CD4-positive, alpha-beta T cell (primary cell): ENCODE measurements around the gene CCDC85A. TPM values are rescaled to one million over a fixed set of nuclear protein-coding genes. Genes with fewer than 3 reads are reported as not detected.

Experiments used
- ATAC-seq: fragments of 200-7000 bp; cut with Tn5 transposase; one replicate; pipeline ENCODE4 v1.10.0; 2022; ENCODE audit warnings: mild to moderate bottlenecking; ENCODE audit not compliant: poor library complexity
- CTCF ChIA-PET: fragments of 350-600 bp; sonication (Branson Sonifier 250); formaldehyde crosslinking; loops from one replicate; lab custom pipeline; 2021; ENCODE audit warnings: antibody characterized with exemption, inconsistent platforms; lab: Charles Lee
- POLR2A ChIA-PET: fragments of 350-600 bp; sonication (Branson Sonifier 250); formaldehyde crosslinking; loops from one replicate; lab custom pipeline; 2021; ENCODE audit warnings: antibody characterized with exemption, inconsistent platforms; lab: Charles Lee
- DNase-seq, 14 experiments: peaks; one replicate each; pipeline ENCODE4 v3.0.0-alpha.2; 2013 to 2020; ENCODE audit warnings: mixed read lengths in 2 of 14
- H3K27ac ChIP-seq, 2 donors: one replicate each; pipeline versions ENCODE4 v1.5.1 to v1.7.0; 2013; ENCODE audit warnings: low read length in 2 of 2, low read depth in 1 of 2, mild to moderate bottlenecking in 1 of 2
- H3K27me3 ChIP-seq, 2 experiments: 1 replicate in 1 of 2; 2 replicates in 1 of 2; pipeline versions ENCODE4 v1.6.1 to v1.7.0; 2013; ENCODE audit warnings: low read length in 2 of 2, control low read depth in 1 of 2, mild to moderate bottlenecking in 1 of 2, moderate library complexity in 1 of 2; ENCODE audit not compliant: insufficient read depth in 2 of 2, control insufficient read depth in 1 of 2
- H3K36me3 ChIP-seq: one replicate; pipeline ENCODE4 v1.6.1; 2013; ENCODE audit warnings: low read length, control low read depth; ENCODE audit not compliant: insufficient read depth
- H3K4me1 ChIP-seq: one replicate; pipeline ENCODE4 v1.6.1; 2013; ENCODE audit warnings: low read length, control low read depth; ENCODE audit not compliant: insufficient read depth
- H3K4me3 ChIP-seq: one replicate; pipeline ENCODE4 v1.5.1; 2013; ENCODE audit warnings: mild to moderate bottlenecking, low read length, moderate library complexity
- H3K9me3 ChIP-seq, 2 experiments: 1 replicate in 1 of 2; 2 replicates in 1 of 2; pipeline versions ENCODE4 v1.6.1 to v1.7.0; 2013; ENCODE audit warnings: low read length in 2 of 2, mild to moderate bottlenecking in 2 of 2, control low read depth in 1 of 2, moderate library complexity in 1 of 2; ENCODE audit not compliant: control insufficient read depth in 1 of 2, insufficient read depth in 1 of 2
- H3K27ac Mint-ChIP-seq: one replicate; pipeline ENCODE4 v1.8.0; 2020; ENCODE audit warnings: mixed read lengths
- H3K27me3 Mint-ChIP-seq: one replicate; pipeline ENCODE4 v1.8.0; 2021; ENCODE audit warnings: mixed read lengths
- H3K36me3 Mint-ChIP-seq: one replicate; pipeline ENCODE4 v1.8.0; 2021; ENCODE audit warnings: low read depth, mixed read lengths
- H3K4me1 Mint-ChIP-seq: one replicate; pipeline ENCODE4 v1.8.0; 2021; ENCODE audit warnings: low read depth, mixed read lengths
- H3K4me3 Mint-ChIP-seq: one replicate; pipeline ENCODE4 v1.8.0; 2020; ENCODE audit warnings: mild to moderate bottlenecking, mixed read lengths
- H3K9me3 Mint-ChIP-seq: one replicate; pipeline ENCODE4 v1.8.0; 2020; ENCODE audit warnings: mixed read lengths
- intact Hi-C, 2 experiments: fragments of 100-400 bp; cut with DNase I in 1 of 2; cut with micrococcal nuclease in 1 of 2; formaldehyde crosslinking; loops; one replicate each; pipeline versions ENCODE4 v1.15.1 to v1.9.0; 2023 to 2025; cut with DNase I, micrococcal nuclease
- total RNA-seq, 174 experiments: library from RNA in 2 of 174; stranded (reverse) in 2 of 174; gene quantifications; one replicate each; pipeline ENCODE4 v1.2.3 and lab custom pipeline; 2021 to 2026
- TF ChIP-seq, protein P1 (sequence below): fragments of 200-600 bp; IDR thresholded peaks from one replicate; pipeline ENCODE4 v1.8.0; 2022; ENCODE audit warnings: antibody characterized with exemption, mild to moderate bottlenecking

CCDC85A gene
- total RNA-seq, 2 experiments from 2014 or later = not detected

GRCh38 chr2:56375251-56375650 is 191.5 kb downstream of the CCDC85A start:
- POLR2A ChIA-PET = no interaction called here
- no peaks in the 10 kb centered on the region for H3K4me1 ChIP-seq
- Mint-ChIP-seq H3K9me3 (no peaks in the 10 kb centered on the region), H3K4me1 (no peaks in the 10 kb centered on the region), H3K4me3 (no peak overlapping the region), H3K36me3 (no peaks in the 10 kb centered on the region), H3K27ac (no peak overlapping the region), H3K27me3 (no peaks in the 10 kb centered on the region)
- no peak overlapping the region for H3K4me3 ChIP-seq
- DNase-seq (no peak), ATAC-seq (no peak)
- TF ChIP-seq, protein P1, sequence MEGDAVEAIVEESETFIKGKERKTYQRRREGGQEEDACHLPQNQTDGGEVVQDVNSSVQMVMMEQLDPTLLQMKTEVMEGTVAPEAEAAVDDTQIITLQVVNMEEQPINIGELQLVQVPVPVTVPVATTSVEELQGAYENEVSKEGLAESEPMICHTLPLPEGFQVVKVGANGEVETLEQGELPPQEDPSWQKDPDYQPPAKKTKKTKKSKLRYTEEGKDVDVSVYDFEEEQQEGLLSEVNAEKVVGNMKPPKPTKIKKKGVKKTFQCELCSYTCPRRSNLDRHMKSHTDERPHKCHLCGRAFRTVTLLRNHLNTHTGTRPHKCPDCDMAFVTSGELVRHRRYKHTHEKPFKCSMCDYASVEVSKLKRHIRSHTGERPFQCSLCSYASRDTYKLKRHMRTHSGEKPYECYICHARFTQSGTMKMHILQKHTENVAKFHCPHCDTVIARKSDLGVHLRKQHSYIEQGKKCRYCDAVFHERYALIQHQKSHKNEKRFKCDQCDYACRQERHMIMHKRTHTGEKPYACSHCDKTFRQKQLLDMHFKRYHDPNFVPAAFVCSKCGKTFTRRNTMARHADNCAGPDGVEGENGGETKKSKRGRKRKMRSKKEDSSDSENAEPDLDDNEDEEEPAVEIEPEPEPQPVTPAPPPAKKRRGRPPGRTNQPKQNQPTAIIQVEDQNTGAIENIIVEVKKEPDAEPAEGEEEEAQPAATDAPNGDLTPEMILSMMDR = no peak
- H3K36me3 ChIP-seq = no peaks in the 10 kb centered on the region
- H3K27ac ChIP-seq = no peak overlapping the region
- intact Hi-C loops = no loop called here
- CTCF ChIA-PET = no interaction called here
- H3K27me3 ChIP-seq = no peaks in the 10 kb centered on the region
- peaks cover 0 to 4% of the 10 kb centered on the region in 2 experiments for H3K9me3 ChIP-seq

DNA sequence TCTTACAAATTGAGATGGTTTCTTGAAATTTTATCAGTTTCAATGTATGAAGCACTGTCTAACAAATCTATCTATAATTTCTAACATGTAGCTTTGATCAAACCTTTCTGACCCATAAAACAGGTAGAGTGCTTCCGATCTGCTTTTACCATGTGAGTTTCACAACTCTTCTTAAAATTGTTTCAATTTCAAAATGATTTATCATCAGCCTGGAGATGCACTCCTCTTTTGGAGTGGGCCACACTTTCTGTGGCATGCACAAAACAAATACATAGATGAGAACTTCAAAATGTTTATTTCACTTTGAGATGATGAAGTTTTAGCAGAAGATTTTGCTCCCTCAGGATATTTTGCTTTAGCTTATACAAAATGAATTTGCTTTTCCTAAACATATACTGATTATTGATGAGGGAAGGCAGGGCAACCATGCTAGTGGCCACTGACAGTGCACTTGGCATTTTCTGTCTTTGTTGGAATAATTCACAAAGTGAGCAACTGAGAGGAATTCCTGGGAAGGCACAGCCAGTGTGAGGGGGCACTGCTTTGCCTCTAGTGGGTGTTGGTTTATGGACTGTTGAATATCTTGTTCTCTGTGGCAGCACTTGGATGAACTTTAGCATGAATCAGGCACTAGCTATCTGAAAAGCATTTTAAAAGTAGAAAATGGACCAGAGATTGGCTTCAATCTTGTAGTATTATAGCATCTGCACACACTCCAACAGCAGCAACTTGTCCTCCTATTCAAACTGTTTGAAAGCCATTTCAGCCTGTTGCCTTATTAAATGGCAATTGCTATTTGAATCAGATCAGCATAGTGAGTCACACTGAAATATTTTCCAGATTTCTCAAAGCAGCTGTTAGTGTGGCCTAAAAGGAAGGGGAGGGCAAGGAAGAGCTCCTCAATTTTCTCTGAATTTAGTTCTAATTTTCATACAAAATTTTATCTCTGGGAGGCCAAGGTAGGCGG is 193.2 kb downstream of the CCDC85A start:
- peaks cover 0 to 4% of the 10 kb centered on the region in 2 experiments for H3K9me3 ChIP-seq
- ChIA-PET POLR2A (no interaction called here), CTCF (no interaction called here)
- Mint-ChIP-seq H3K4me3 (no peak overlapping the region), H3K4me1 (no peaks in the 10 kb centered on the region), H3K27ac (no peak overlapping the region), H3K9me3 (peaks cover 2% of the 10 kb centered on the region), H3K27me3 (no peaks in the 10 kb centered on the region), H3K36me3 (no peaks in the 10 kb centered on the region)
- ATAC-seq (no peak), DNase-seq (no peak)
- no peaks in the 10 kb centered on the region for H3K27me3 ChIP-seq
- intact Hi-C loops = no loop called here
- no peaks in the 10 kb centered on the region for H3K36me3 ChIP-seq
- no peak overlapping the region for H3K4me3 ChIP-seq
- TF ChIP-seq, protein P1 = no peak
- no peaks in the 10 kb centered on the region for H3K4me1 ChIP-seq
- no peak overlapping the region for H3K27ac ChIP-seq

GRCh38 chr2:56379066-56379465 is 195.3 kb downstream of the CCDC85A start:
- no peaks in the 10 kb centered on the region for H3K27me3 ChIP-seq
- CTCF ChIA-PET = no interaction called here
- no peak for DNase-seq
- H3K9me3 ChIP-seq = no peaks in the 10 kb centered on the region
- no peaks in the 10 kb centered on the region for H3K4me1 ChIP-seq
- TF ChIP-seq, protein P1 = no peak
- no peaks in the 10 kb centered on the region for H3K36me3 ChIP-seq
- no peak for ATAC-seq
- intact Hi-C loops = no loop called here
- POLR2A ChIA-PET = no interaction called here
- Mint-ChIP-seq H3K27me3 (no peaks in the 10 kb centered on the region), H3K4me1 (no peaks in the 10 kb centered on the region), H3K27ac (no peak overlapping the region), H3K4me3 (no peak overlapping the region), H3K36me3 (no peaks in the 10 kb centered on the region), H3K9me3 (peaks cover 2% of the 10 kb centered on the region)
- no peak overlapping the region for H3K27ac ChIP-seq
- H3K4me3 ChIP-seq = no peak overlapping the region
